Spleen (tissue), 11 donors: Measurements from ENCODE around the gene ACTN4. TPM values are rescaled to one million over a fixed set of nuclear protein-coding genes. Genes with fewer than 3 reads are reported as not detected.

Source experiments
- DNase-seq: peaks from one replicate; pipeline ENCODE4 v3.0.0-alpha.2; 2020
- H3K27ac ChIP-seq, 8 donors: fragments of 200-600 bp; sonication (generic) in 7 of 8; 1 replicate in 4 of 8; 2 replicates in 4 of 8; pipeline versions ENCODE4 v1.5.0 to v1.8.0; 2016 to 2021; ENCODE audit warnings: inconsistent platforms in 4 of 8, mild to moderate bottlenecking in 4 of 8, moderate library complexity in 1 of 8
- H3K27me3 ChIP-seq, 7 donors: fragments of 200-600 bp; sonication (generic) in 6 of 7; replicated peaks in 1 of 7; 1 replicate in 4 of 7; 2 replicates in 3 of 7; pipeline versions ENCODE4 v1.5.0 to v1.8.0; 2016 to 2021; ENCODE audit warnings: inconsistent platforms in 3 of 7, mild to moderate bottlenecking in 1 of 7
- H3K36me3 ChIP-seq, 6 donors: fragments of 200-600 bp; sonication (generic) in 5 of 6; 1 replicate in 4 of 6; 2 replicates in 2 of 6; pipeline versions ENCODE4 v1.5.0 to v1.8.0; 2016 to 2021; ENCODE audit warnings: inconsistent platforms in 2 of 6
- H3K4me1 ChIP-seq, 6 donors: fragments of 200-600 bp; sonication (generic) in 5 of 6; 1 replicate in 3 of 6; 2 replicates in 3 of 6; pipeline versions ENCODE4 v1.5.0 to v1.8.0; 2016 to 2021; ENCODE audit warnings: inconsistent platforms in 3 of 6
- H3K4me3 ChIP-seq, 8 donors: fragments of 200-600 bp; sonication (generic) in 7 of 8; 1 replicate in 4 of 8; 2 replicates in 4 of 8; pipeline versions ENCODE4 v1.5.0 to v1.8.0; 2016 to 2021; ENCODE audit warnings: inconsistent platforms in 4 of 8, mild to moderate bottlenecking in 4 of 8, moderate library complexity in 2 of 8
- H3K9me3 ChIP-seq, 8 donors: fragments of 200-600 bp; sonication (generic) in 7 of 8; 1 replicate in 4 of 8; 2 replicates in 4 of 8; pipeline versions ENCODE4 v1.5.0 to v1.8.0; 2016 to 2021; ENCODE audit warnings: inconsistent platforms in 4 of 8
- CTCF ChIP-seq, 11 experiments: fragments of 200-600 bp in 7 of 11; fragments of 450-650 bp in 4 of 11; sonication (generic) in 4 of 11; IDR thresholded peaks in 8 of 11; conservative IDR thresholded peaks in 3 of 11; 1 replicate in 7 of 11; 2 replicates in 4 of 11; pipeline versions ENCODE4 v1.4.0 to v1.8.0; 2016 to 2021; ENCODE audit warnings: antibody characterized with exemption in 11 of 11, inconsistent platforms in 4 of 11, mild to moderate bottlenecking in 1 of 11
- POLR2A ChIP-seq, 3 donors: fragments of 450-650 bp; IDR thresholded peaks; one replicate each; pipeline ENCODE4 v1.5.1; 2017; ENCODE audit warnings: antibody characterized with exemption in 3 of 3, mild to moderate bottlenecking in 1 of 3
- POLR2AphosphoS5 ChIP-seq, 3 donors: sonication (generic); formaldehyde crosslinking; IDR thresholded peaks; one replicate each; pipeline ENCODE4 v1.5.1; 2017; ENCODE audit warnings: antibody characterized with exemption in 3 of 3
- WGBS, 5 donors: extraction: QIAGEN DNeasy Blood & Tissue Kit in 3 of 5; methylation state at CpG; one replicate each; pipeline versions ENCODE4 v1.1.5 to v1.1.7; 2013 to 2018; 5-methylcytosine and 5-hydroxymethylcytosine counted together
- intact Hi-C: fragments of 100-400 bp; cut with DNase I; formaldehyde crosslinking; loops from one replicate; pipeline ENCODE4 v1.15.0; 2023; ENCODE audit warnings: low total_unique reads
- polyA plus RNA-seq, 3 donors: library from polyadenylated mRNA; stranded (reverse); fragments of 200-250 nt; gene quantifications; one replicate each; pipeline ENCODE4 v1.2.1, GENCODE V29; 2013
- total RNA-seq, 7 donors: library from RNA; depleted of rRNA in 3 of 7; stranded (reverse); fragments of >200 nt in 3 of 7; fragmentation: NEBNext Ultra II Directional in 4 of 7; extraction: Animal tissue kit (Norgen Biotek cat#: 25700) in 4 of 7; gene quantifications; one replicate each; pipeline versions ENCODE4 v1.1.0 to v1.2.1, GENCODE V29; 2016 to 2021
- donor health status: healthy with polysubstance abuse.
- donor health status: DM: no; HTN: no; CAD: no; lungs with moderate emphysema.
- donor health status: DM: no; HTN: no; CAD: no.
- donor health status: Bipolar disorder and iron deficiency.
- donor health status: healthy.
- donor health status: DM: no; HTN: no; CAD: no.
- donor health status: DM: yes; HTN: yes; CAD: no.

The ACTN4 gene
- total and polyA plus RNA-seq, 10 donors, result 39.3 to 621 (median 408) TPM

GRCh38 chr19:38728752-38729541, 81.5 kb downstream of the ACTN4 start:
- H3K4me1 ChIP-seq, result peaks cover 34 to 99% (median 83%) of the 10 kb centered on the region in 6 donors
- H3K4me3 ChIP-seq, result no peak overlapping the region
- no peaks in the 10 kb centered on the region for H3K9me3 ChIP-seq
- no peaks in the 10 kb centered on the region for H3K27me3 ChIP-seq
- H3K27ac ChIP-seq, result peak overlapping the region; percentile 41 to 88 (median 76)
- DNase-seq, result peak; percentile 79
- H3K36me3 ChIP-seq, result peaks cover 3 to 88% (median 68%) of the 10 kb centered on the region in 6 donors
- intact Hi-C loops, result no loop called here
- TF ChIP-seq POLR2AphosphoS5 (IDR thresholded peaks at IDR 0.05), result peak in 1 of 3 donors; percentile 49
- TF ChIP-seq CTCF (IDR thresholded peaks at IDR 0.05 in 8 of 11, conservative IDR thresholded peaks at IDR 0.05 in 3 of 11), result no peak
- 76 to 85% (median 81%) methylated on average over 22 to 37 of the region's 37 CpGs for WGBS, 5 donors

GRCh38 chr19:38729653-38730469, 82.4 kb downstream of the ACTN4 start:
- Histone ChIP-seq H3K36me3 (peaks cover 3 to 78% (median 59%) of the 10 kb centered on the region in 6 donors), H3K27ac (peak overlapping the region in 7 of 8 donors; percentile 48 to 88 (median 85)), H3K9me3 (no peaks in the 10 kb centered on the region), H3K27me3 (no peaks in the 10 kb centered on the region), H3K4me3 (no peak overlapping the region), H3K4me1 (peaks cover 41 to 99% (median 89%) of the 10 kb centered on the region in 6 donors)
- intact Hi-C loops, result no loop called here
- TF ChIP-seq POLR2A (IDR thresholded peaks at IDR 0.05) (no peak), CTCF (IDR thresholded peaks at IDR 0.05 in 8 of 11, conservative IDR thresholded peaks at IDR 0.05 in 3 of 11) (peak; percentile 68 to 90 (median 83)), POLR2AphosphoS5 (IDR thresholded peaks at IDR 0.05) (peak; percentile 50 to 76 (median 63))
- 67 to 74% (median 71%) methylated on average over 14 to 17 of the region's 17 CpGs for WGBS, 5 donors
- DNase-seq, result peak; percentile 93

- Histone ChIP-seq H3K27me3 (no peaks in the 10 kb centered on the region), H3K36me3 (peaks cover 3 to 73% (median 54%) of the 10 kb centered on the region in 6 donors), H3K27ac (peak overlapping the region in 6 of 8 donors; percentile 30 to 88 (median 86)), H3K4me3 (no peak overlapping the region), H3K4me1 (peaks cover 41 to 99% (median 90%) of the 10 kb centered on the region in 6 donors), H3K9me3 (no peaks in the 10 kb centered on the region)
- DNase-seq, result no peak
- intact Hi-C loops, result no loop called here
- 89 to 91% (median 90%) methylated on average over 5 to 7 of the region's 7 CpGs for WGBS, 5 donors
- TF ChIP-seq POLR2A (IDR thresholded peaks at IDR 0.05) (no peak), CTCF (IDR thresholded peaks at IDR 0.05 in 8 of 11, conservative IDR thresholded peaks at IDR 0.05 in 3 of 11) (no peak), POLR2AphosphoS5 (IDR thresholded peaks at IDR 0.05) (peak in 1 of 3 donors; percentile 4)
Observed at GRCh38 chr19:38730470-38730730, 83.0 kb downstream of the ACTN4 start.
